Liver (tissue), 3 donors: ENCODE measurements around the gene ZNF677.

Experiments
- SP1 ChIP-seq: IDR thresholded peaks from 2 replicates; pipeline ENCODE4 v1.6.1; 2018; ENCODE audit warnings: antibody characterized with exemption, mild to moderate bottlenecking
- TF ChIP-seq, protein P1 (sequence below): fragments of 150-350 bp; IDR thresholded peaks from 2 replicates; pipeline ENCODE4 v1.5.1; 2017; ENCODE audit warnings: improper control_type of control experiment, low read depth, low read length; ENCODE audit not compliant: missing input control
- donor health status: healthy.
- donor health status: healthy.

DNA sequence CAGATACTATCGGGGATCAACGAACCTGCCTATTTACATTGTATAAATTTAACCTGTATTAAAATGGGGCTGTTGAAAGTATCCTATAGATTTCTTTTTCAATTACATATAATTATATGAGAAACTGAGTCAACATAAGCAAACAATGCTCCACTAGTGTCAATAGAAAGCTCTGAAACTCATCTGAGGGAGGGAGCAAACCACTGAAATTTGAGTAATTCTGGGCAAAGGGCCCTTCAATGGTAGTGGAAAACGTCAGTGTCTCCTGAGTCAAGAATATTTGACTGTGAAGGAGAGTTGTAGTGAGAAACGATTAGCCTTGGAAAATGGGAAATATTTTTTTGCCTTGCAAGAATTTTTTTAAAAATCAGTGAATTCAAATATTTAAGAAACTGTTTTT is 30.4 kb upstream of the ZNF677 start:
- TF ChIP-seq SP1, result no peak
- TF ChIP-seq, protein P1, sequence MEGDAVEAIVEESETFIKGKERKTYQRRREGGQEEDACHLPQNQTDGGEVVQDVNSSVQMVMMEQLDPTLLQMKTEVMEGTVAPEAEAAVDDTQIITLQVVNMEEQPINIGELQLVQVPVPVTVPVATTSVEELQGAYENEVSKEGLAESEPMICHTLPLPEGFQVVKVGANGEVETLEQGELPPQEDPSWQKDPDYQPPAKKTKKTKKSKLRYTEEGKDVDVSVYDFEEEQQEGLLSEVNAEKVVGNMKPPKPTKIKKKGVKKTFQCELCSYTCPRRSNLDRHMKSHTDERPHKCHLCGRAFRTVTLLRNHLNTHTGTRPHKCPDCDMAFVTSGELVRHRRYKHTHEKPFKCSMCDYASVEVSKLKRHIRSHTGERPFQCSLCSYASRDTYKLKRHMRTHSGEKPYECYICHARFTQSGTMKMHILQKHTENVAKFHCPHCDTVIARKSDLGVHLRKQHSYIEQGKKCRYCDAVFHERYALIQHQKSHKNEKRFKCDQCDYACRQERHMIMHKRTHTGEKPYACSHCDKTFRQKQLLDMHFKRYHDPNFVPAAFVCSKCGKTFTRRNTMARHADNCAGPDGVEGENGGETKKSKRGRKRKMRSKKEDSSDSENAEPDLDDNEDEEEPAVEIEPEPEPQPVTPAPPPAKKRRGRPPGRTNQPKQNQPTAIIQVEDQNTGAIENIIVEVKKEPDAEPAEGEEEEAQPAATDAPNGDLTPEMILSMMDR, result no peak
